ENCODE results near the gene DFFB. TPM values are rescaled to one million over a fixed set of nuclear protein-coding genes. Genes with fewer than 3 reads are reported as not detected.

Gene DFFB
- total RNA-seq, 1 donor from 2014 or later, result 10.6 TPM

- ATAC-seq, result no peak
- Histone ChIP-seq H3K9me3 (no peaks in the 10 kb centered on the region), H3K27ac (no peak overlapping the region), H3K4me1 (no peaks in the 10 kb centered on the region), H3K36me3 (no peaks in the 10 kb centered on the region), H3K27me3 (ENCODE audit: low read depth) (peaks cover 33% of the 10 kb centered on the region), H3K4me3 (no peak overlapping the region)
- intact Hi-C loops (cut with DNase I), result no loop called here
- TF ChIP-seq CTCF (IDR thresholded peaks at IDR 0.05), result no peak
- DNase-seq, result peak; percentile 23
Observed at GRCh38 chr1:3922851-3923250, 65.6 kb downstream of the DFFB start.

- TF ChIP-seq CTCF (IDR thresholded peaks at IDR 0.05), result no peak
- no peaks in the 10 kb centered on the region for H3K9me3 ChIP-seq
- H3K27ac ChIP-seq, result no peak overlapping the region
- H3K27me3 ChIP-seq (ENCODE audit: low read depth), result peaks cover 33% of the 10 kb centered on the region
- ATAC-seq, result no peak
- intact Hi-C loops (cut with DNase I), result no loop called here
- no peaks in the 10 kb centered on the region for H3K4me1 ChIP-seq
- peak; percentile 30 for DNase-seq
- no peak overlapping the region for H3K4me3 ChIP-seq
- H3K36me3 ChIP-seq, result no peaks in the 10 kb centered on the region
Observed at GRCh38 chr1:3923378-3924185, 66.3 kb downstream of the DFFB start.

- intact Hi-C loops (cut with DNase I), result no loop called here
- no peaks in the 10 kb centered on the region for H3K4me1 ChIP-seq
- no peak for ATAC-seq
- DNase-seq, result peak; percentile 27
- H3K27ac ChIP-seq, result no peak overlapping the region
- H3K4me3 ChIP-seq, result no peak overlapping the region
- H3K36me3 ChIP-seq, result no peaks in the 10 kb centered on the region
- no peaks in the 10 kb centered on the region for H3K9me3 ChIP-seq
- H3K27me3 ChIP-seq (ENCODE audit: low read depth), result peaks cover 30% of the 10 kb centered on the region
- no peak for TF ChIP-seq CTCF (IDR thresholded peaks at IDR 0.05)
Observed at GRCh38 chr1:3924186-3924824, 67.0 kb downstream of the DFFB start.

- intact Hi-C loops (cut with DNase I), result no loop called here
- Histone ChIP-seq H3K27ac (no peak overlapping the region), H3K9me3 (no peaks in the 10 kb centered on the region), H3K36me3 (no peaks in the 10 kb centered on the region), H3K27me3 (ENCODE audit: low read depth) (peaks cover 30% of the 10 kb centered on the region), H3K4me1 (no peaks in the 10 kb centered on the region), H3K4me3 (no peak overlapping the region)
- TF ChIP-seq CTCF (IDR thresholded peaks at IDR 0.05), result no peak
- ATAC-seq (no peak), DNase-seq (peak; percentile 25)
Observed at GRCh38 chr1:3924825-3925220, 67.5 kb downstream of the DFFB start.

GRCh38 chr1:3925256-3925655 lies 68.0 kb downstream of the DFFB start:
- no peaks in the 10 kb centered on the region for H3K9me3 ChIP-seq
- H3K4me1 ChIP-seq, result no peaks in the 10 kb centered on the region
- intact Hi-C loops (cut with DNase I), result no loop called here
- peaks cover 30% of the 10 kb centered on the region for H3K27me3 ChIP-seq (ENCODE audit: low read depth)
- no peaks in the 10 kb centered on the region for H3K36me3 ChIP-seq
- no peak for TF ChIP-seq CTCF (IDR thresholded peaks at IDR 0.05)
- DNase-seq, result peak; percentile 24
- no peak overlapping the region for H3K4me3 ChIP-seq
- H3K27ac ChIP-seq, result no peak overlapping the region
- no peak for ATAC-seq
